Smooth muscle cell of the brain vasculature (primary cell): ENCODE data around the gene STAC3.

Experiments
- DNase-seq: peaks from one replicate; pipeline ENCODE4 v3.0.0-alpha.2; 2012; ENCODE audit warnings: low read depth, low spot score

STAC3 gene

GRCh38 chr12:57222286-57223190, 28.4 kb downstream of the STAC3 start:
- DNase-seq = no peak

- no peak for DNase-seq
Measured at GRCh38 chr12:57221169-57221917, 29.6 kb downstream of the STAC3 start.

GRCh38 chr12:57220770-57221168, 30.2 kb downstream of the STAC3 start:
- DNase-seq = no peak

GRCh38 chr12:57219993-57220754, 30.8 kb downstream of the STAC3 start:
- no peak for DNase-seq

GRCh38 chr12:57219205-57219992, 31.6 kb downstream of the STAC3 start:
- DNase-seq = no peak

GRCh38 chr12:57218030-57218853, 32.7 kb downstream of the STAC3 start:
- no peak for DNase-seq

- DNase-seq = no peak
Measured at GRCh38 chr12:57216921-57217879, 33.8 kb downstream of the STAC3 start.

GRCh38 chr12:57216014-57216911, 34.7 kb downstream of the STAC3 start, which contains the start of gene NXPH4:
Gene NXPH4 (plus strand): TSS chr12:57216794. CDS start chr12:57216970, 176 bp downstream.
- no peak for DNase-seq

- DNase-seq = no peak
Measured at GRCh38 chr12:57215668-57216013, 35.3 kb downstream of the STAC3 start.

GRCh38 chr12:57215065-57215464, 35.9 kb downstream of the STAC3 start:
- no peak for DNase-seq

- no peak for DNase-seq
Measured at GRCh38 chr12:57214398-57214781, 36.6 kb downstream of the STAC3 start.

GRCh38 chr12:57213763-57214397, 37.1 kb downstream of the STAC3 start:
- DNase-seq = no peak

- DNase-seq = peak; percentile 67
Measured at GRCh38 chr12:57213058-57213715, 37.8 kb downstream of the STAC3 start.

- no peak for DNase-seq
Measured at GRCh38 chr12:57212701-57213057, 38.3 kb downstream of the STAC3 start.

GRCh38 chr12:57211791-57212700, 38.9 kb downstream of the STAC3 start:
- no peak for DNase-seq
